Activated CD8-positive, alpha-beta memory T cell treated with anti-CD3 and anti-CD28 coated beads, Interleukin-2, amount 50 U/mL, for 24 hours (primary cell): Measurements from ENCODE around the gene HCFC1R1.
"Not testable (repeated sequence)": the region's sequence is repeated elsewhere in the genome, so short reads cannot be mapped to it uniquely, and the experiment has no call there.

Experiments
- DNase-seq: peaks from one replicate; pipeline ENCODE4 v3.0.0-alpha.2; 2020; ENCODE audit errors: extremely low read depth

Gene HCFC1R1

GRCh38 chr16:3057181-3058138, 33.7 kb upstream of the HCFC1R1 start:
- no peak for DNase-seq

- DNase-seq: no peak
These were observed 32.8 kb upstream of the HCFC1R1 start for GRCh38 chr16:3056336-3057180.

- DNase-seq: not testable (repeated sequence)
These were observed 32.0 kb upstream of the HCFC1R1 start for GRCh38 chr16:3055734-3056115.

GRCh38 chr16:3054965-3055733, 31.4 kb upstream of the HCFC1R1 start:
- DNase-seq: no peak

- DNase-seq: not testable (repeated sequence)
These were observed 29.6 kb upstream of the HCFC1R1 start for GRCh38 chr16:3053330-3053710.

GRCh38 chr16:3052571-3053329, 29.0 kb upstream of the HCFC1R1 start:
- not testable (repeated sequence) for DNase-seq

GRCh38 chr16:3051494-3051893, 27.8 kb upstream of the HCFC1R1 start:
- no peak for DNase-seq

- DNase-seq: no peak
These were observed 27.3 kb upstream of the HCFC1R1 start for GRCh38 chr16:3051009-3051408.

GRCh38 chr16:3050487-3050886, 26.7 kb upstream of the HCFC1R1 start:
- no peak for DNase-seq

- no peak for DNase-seq
These were observed 26.3 kb upstream of the HCFC1R1 start for GRCh38 chr16:3049921-3050481.

GRCh38 chr16:3047387-3047720, 23.6 kb upstream of the HCFC1R1 start:
- no peak for DNase-seq

GRCh38 chr16:3046641-3047386, 23.1 kb upstream of the HCFC1R1 start:
- no peak for DNase-seq

- DNase-seq: no peak
These were observed 22.3 kb upstream of the HCFC1R1 start, which contains the start of gene MMP25 for GRCh38 chr16:3045758-3046640. TSS of gene MMP25 (plus strand) at chr16:3046561. CDS start at chr16:3046918, 357 bp downstream.

- DNase-seq: no peak
These were observed 21.0 kb upstream of the HCFC1R1 start for GRCh38 chr16:3044708-3045107.

GRCh38 chr16:3042376-3042775, 18.6 kb upstream of the HCFC1R1 start:
- DNase-seq: no peak

GRCh38 chr16:3038896-3039295, 15.2 kb upstream of the HCFC1R1 start:
- DNase-seq: no peak

- no peak for DNase-seq
These were observed 14.5 kb upstream of the HCFC1R1 start for GRCh38 chr16:3038256-3038655.

- DNase-seq: no peak
These were observed 13.1 kb upstream of the HCFC1R1 start, which contains the start of gene BICDL2 for GRCh38 chr16:3036726-3037315. TSS of gene BICDL2 (minus strand) at chr16:3036944. CDS start at chr16:3035496, 1,448 bp downstream.
